Activated CD8-positive, alpha-beta T cell treated with anti-CD3 and anti-CD28 coated beads for 36 hours (primary cell): ENCODE data around the gene TLR9. TPM values are rescaled to one million over a fixed set of nuclear protein-coding genes. Genes with fewer than 3 reads are reported as not detected.

Source experiments
- ATAC-seq: fragments of 200-7000 bp; cut with Tn5 transposase; one replicate; pipeline ENCODE4 v1.10.0; 2021; ENCODE audit warnings: mild to moderate bottlenecking, moderate library complexity
- CTCF ChIA-PET: fragments of 350-600 bp; sonication (Branson Sonifier 250); formaldehyde crosslinking; loops from one replicate; lab custom pipeline; 2021; ENCODE audit warnings: antibody characterized with exemption; lab: Charles Lee
- POLR2A ChIA-PET: fragments of 350-600 bp; sonication (Branson Sonifier 250); formaldehyde crosslinking; loops from one replicate; lab custom pipeline; 2021; ENCODE audit warnings: antibody characterized with exemption; lab: Charles Lee
- DNase-seq: peaks from one replicate; pipeline ENCODE4 v3.0.0-alpha.2; 2020
- H3K27ac Mint-ChIP-seq: one replicate; pipeline ENCODE4 v1.8.0; 2021; ENCODE audit warnings: mild to moderate bottlenecking, mixed read lengths
- H3K27me3 Mint-ChIP-seq: one replicate; pipeline ENCODE4 v1.8.0; 2021; ENCODE audit warnings: mixed read lengths
- H3K36me3 Mint-ChIP-seq: one replicate; pipeline ENCODE4 v1.8.0; 2021; ENCODE audit warnings: low read depth, mixed read lengths
- H3K4me1 Mint-ChIP-seq: one replicate; pipeline ENCODE4 v1.8.0; 2021; ENCODE audit warnings: low read depth, mixed read lengths
- H3K4me3 Mint-ChIP-seq: one replicate; pipeline ENCODE4 v1.8.0; 2021; ENCODE audit warnings: mild to moderate bottlenecking, moderate library complexity, mixed read lengths
- H3K9me3 Mint-ChIP-seq: one replicate; pipeline ENCODE4 v1.8.0; 2021; ENCODE audit warnings: mixed read lengths
- intact Hi-C: fragments of 100-400 bp; cut with micrococcal nuclease; formaldehyde crosslinking; loops from one replicate; pipeline ENCODE4 v1.10.0; 2022
- total RNA-seq, 2 experiments: library from RNA; stranded (reverse); gene quantifications; one replicate each; pipeline ENCODE4 v1.2.3, GENCODE V29; 2021
- TF ChIP-seq, protein P1 (sequence below): fragments of 200-600 bp; IDR thresholded peaks from one replicate; pipeline ENCODE4 v1.8.0; 2022; ENCODE audit warnings: antibody characterized with exemption, mild to moderate bottlenecking

The TLR9 gene
- total RNA-seq, 2 experiments from 2014 or later = 2.0 TPM

DNA sequence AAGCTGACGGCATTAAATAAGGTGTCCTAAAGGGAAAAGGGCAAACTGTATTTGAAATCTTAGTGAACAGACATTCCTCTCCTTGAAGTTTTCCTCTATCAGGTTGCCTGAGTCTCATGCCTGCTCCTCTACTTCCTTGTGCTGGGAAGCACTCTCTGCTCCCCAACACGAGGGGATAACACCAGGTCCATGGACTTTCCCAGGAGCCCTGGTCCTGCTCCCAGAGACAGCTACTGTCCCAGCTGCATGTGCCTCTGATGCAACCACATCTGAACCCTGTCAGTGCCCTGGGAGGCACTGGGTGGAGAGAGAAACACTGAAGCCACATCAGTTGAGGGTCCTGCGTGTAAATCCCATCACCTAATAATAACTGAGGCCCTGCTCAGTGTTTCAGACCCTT lies 7.4 kb downstream of the TLR9 start:
- H3K36me3 Mint-ChIP-seq = peaks cover 23% of the 10 kb centered on the region
- DNase-seq (no peak), ATAC-seq (no peak)
- no peaks in the 10 kb centered on the region for H3K9me3 Mint-ChIP-seq
- ChIA-PET CTCF (interaction anchor here (1.6 to 11.9 kb wide), 5 partner anchors 9 to 120 kb away, joined by 6 to 223 read pairs (median 93); partner anchors contain the start of genes TWF2 and WDR82), POLR2A (interaction anchor here (1.3 to 33.3 kb wide), 3 partner anchors 13 to 60 kb away, joined by 3 to 949 read pairs (median 12); partner anchors contain the start of genes GLYCTK and WDR82)
- intact Hi-C loops = no loop called here
- H3K4me1 Mint-ChIP-seq = peaks cover 60% of the 10 kb centered on the region
- H3K27me3 Mint-ChIP-seq = no peaks in the 10 kb centered on the region
- H3K4me3 Mint-ChIP-seq = peak overlapping the region; percentile 70
- H3K27ac Mint-ChIP-seq = peak overlapping the region; percentile 77
- TF ChIP-seq, protein P1, sequence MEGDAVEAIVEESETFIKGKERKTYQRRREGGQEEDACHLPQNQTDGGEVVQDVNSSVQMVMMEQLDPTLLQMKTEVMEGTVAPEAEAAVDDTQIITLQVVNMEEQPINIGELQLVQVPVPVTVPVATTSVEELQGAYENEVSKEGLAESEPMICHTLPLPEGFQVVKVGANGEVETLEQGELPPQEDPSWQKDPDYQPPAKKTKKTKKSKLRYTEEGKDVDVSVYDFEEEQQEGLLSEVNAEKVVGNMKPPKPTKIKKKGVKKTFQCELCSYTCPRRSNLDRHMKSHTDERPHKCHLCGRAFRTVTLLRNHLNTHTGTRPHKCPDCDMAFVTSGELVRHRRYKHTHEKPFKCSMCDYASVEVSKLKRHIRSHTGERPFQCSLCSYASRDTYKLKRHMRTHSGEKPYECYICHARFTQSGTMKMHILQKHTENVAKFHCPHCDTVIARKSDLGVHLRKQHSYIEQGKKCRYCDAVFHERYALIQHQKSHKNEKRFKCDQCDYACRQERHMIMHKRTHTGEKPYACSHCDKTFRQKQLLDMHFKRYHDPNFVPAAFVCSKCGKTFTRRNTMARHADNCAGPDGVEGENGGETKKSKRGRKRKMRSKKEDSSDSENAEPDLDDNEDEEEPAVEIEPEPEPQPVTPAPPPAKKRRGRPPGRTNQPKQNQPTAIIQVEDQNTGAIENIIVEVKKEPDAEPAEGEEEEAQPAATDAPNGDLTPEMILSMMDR = no peak

- H3K27ac Mint-ChIP-seq = peak overlapping the region; percentile 77
- H3K27me3 Mint-ChIP-seq = no peaks in the 10 kb centered on the region
- peaks cover 27% of the 10 kb centered on the region for H3K36me3 Mint-ChIP-seq
- TF ChIP-seq, protein P1 = no peak
- ChIA-PET POLR2A (interaction anchor here (0.6 to 2.8 kb wide), 6 partner anchors 13 to 61 kb away, joined by 3 to 12 read pairs (median 4); partner anchors contain the start of genes PPM1M and WDR82), CTCF (interaction anchor here (0.7 to 11.9 kb wide), 8 partner anchors 8 to 163 kb away, joined by 3 to 223 read pairs (median 38); partner anchors contain the start of genes TLR9, TWF2 and WDR82)
- H3K9me3 Mint-ChIP-seq = no peaks in the 10 kb centered on the region
- peaks cover 54% of the 10 kb centered on the region for H3K4me1 Mint-ChIP-seq
- no peak for DNase-seq
- H3K4me3 Mint-ChIP-seq = peak overlapping the region; percentile 70
- intact Hi-C loops = no loop called here
- no peak for ATAC-seq
Observed at GRCh38 chr3:52217409-52217805, 8.0 kb downstream of the TLR9 start.

- peak; percentile 57 for DNase-seq
- H3K4me3 Mint-ChIP-seq = peak overlapping the region; percentile 70
- H3K36me3 Mint-ChIP-seq = peaks cover 33% of the 10 kb centered on the region
- no peaks in the 10 kb centered on the region for H3K9me3 Mint-ChIP-seq
- POLR2A ChIA-PET = interaction anchor here (0.6 to 2.8 kb wide), 8 partner anchors 12 to 62 kb away, joined by 3 to 12 read pairs (median 4); partner anchors contain the start of genes PPM1M and WDR82
- H3K27me3 Mint-ChIP-seq = no peaks in the 10 kb centered on the region
- H3K4me1 Mint-ChIP-seq = peaks cover 48% of the 10 kb centered on the region
- CTCF ChIA-PET = interaction anchor here (0.7 to 11.9 kb wide), 8 partner anchors 8 to 164 kb away, joined by 3 to 223 read pairs (median 38); partner anchors contain the start of genes TLR9, TWF2 and WDR82
- peak; percentile 51 for ATAC-seq
- peak overlapping the region; percentile 77 for H3K27ac Mint-ChIP-seq
- intact Hi-C loops = no loop called here
- TF ChIP-seq, protein P1 = no peak
Observed at GRCh38 chr3:52216585-52217408, 8.6 kb downstream of the TLR9 start.

- POLR2A ChIA-PET = interaction anchor here (0.9 kb wide), 1 partner anchor 12 kb away, joined by 3 read pairs; no protein-coding TSS in a partner anchor
- Mint-ChIP-seq H3K27me3 (no peaks in the 10 kb centered on the region), H3K4me3 (no peak overlapping the region), H3K27ac (no peak overlapping the region), H3K4me1 (peaks cover 35% of the 10 kb centered on the region), H3K9me3 (no peaks in the 10 kb centered on the region), H3K36me3 (peaks cover 34% of the 10 kb centered on the region)
- CTCF ChIA-PET = interaction anchor here (1.0 to 1.7 kb wide), 3 partner anchors 10 to 125 kb away, joined by 5 to 9 read pairs (median 6); partner anchors contain the start of gene WDR82
- ATAC-seq (no peak), DNase-seq (no peak)
- intact Hi-C loops = no loop called here
- TF ChIP-seq, protein P1 = no peak
Observed at GRCh38 chr3:52215351-52215750, 10.1 kb downstream of the TLR9 start.
